GM12874 (cell line): ENCODE results near the gene DNER.

ENCODE experiments used
- CTCF ChIP-seq: IDR thresholded peaks from 2 replicates; pipeline ENCODE4 v1.5.1; 2011; ENCODE audit warnings: low read depth, mild to moderate bottlenecking, control low read depth, low read length, moderate library complexity; ENCODE audit not compliant: insufficient read depth

Gene DNER

GRCh38 chr2:229429589-229429988 is 284.8 kb downstream of the DNER start:
- TF ChIP-seq CTCF, result no peak

GRCh38 chr2:229426464-229426863 is 287.9 kb downstream of the DNER start:
- TF ChIP-seq CTCF, result no peak

GRCh38 chr2:229425598-229425997 is 288.8 kb downstream of the DNER start:
- no peak for TF ChIP-seq CTCF

- TF ChIP-seq CTCF, result no peak
These were observed 292.3 kb downstream of the DNER start for GRCh38 chr2:229422063-229422462.

GRCh38 chr2:229419158-229419557 is 295.2 kb downstream of the DNER start:
- TF ChIP-seq CTCF, result no peak

- TF ChIP-seq CTCF, result no peak
These were observed 296.4 kb downstream of the DNER start for GRCh38 chr2:229417916-229418315.

GRCh38 chr2:229417176-229417575 is 297.2 kb downstream of the DNER start:
- no peak for TF ChIP-seq CTCF
